Trophoblast cell (in vitro differentiated cells and primary cell): ENCODE measurements around the gene CDKN2A.

ENCODE experiments used
- DNase-seq, 2 donors: peaks; one replicate each; pipeline ENCODE4 v3.0.0-alpha.2; 2016
- H2AFZ ChIP-seq: 2 replicates; pipeline ENCODE4 v1.6.1; 2013; ENCODE audit warnings: low read length, moderate library complexity, mild to moderate bottlenecking; ENCODE audit not compliant: insufficient read depth, poor library complexity
- H2AK5ac ChIP-seq: 2 replicates; pipeline ENCODE4 v1.6.1; 2013; ENCODE audit warnings: mild to moderate bottlenecking, low read length
- H2BK120ac ChIP-seq: 2 replicates; pipeline ENCODE4 v1.6.1; 2013; ENCODE audit warnings: low read length, mild to moderate bottlenecking, moderate library complexity; ENCODE audit not compliant: insufficient read depth, poor library complexity
- H2BK12ac ChIP-seq: 2 replicates; pipeline ENCODE4 v1.6.1; 2013; ENCODE audit warnings: mild to moderate bottlenecking, low read length, moderate library complexity
- H2BK5ac ChIP-seq: 2 replicates; pipeline ENCODE4 v1.6.1; 2013; ENCODE audit warnings: low read length, low read depth, moderate library complexity, mild to moderate bottlenecking; ENCODE audit not compliant: poor library complexity
- H3K14ac ChIP-seq: 2 replicates; pipeline ENCODE4 v1.6.1; 2013; ENCODE audit warnings: mild to moderate bottlenecking, low read length
- H3K18ac ChIP-seq: 2 replicates; pipeline ENCODE4 v1.6.1; 2013; ENCODE audit warnings: mild to moderate bottlenecking, low read length
- H3K23ac ChIP-seq: 2 replicates; pipeline ENCODE4 v1.6.1; 2013; ENCODE audit warnings: low read length
- H3K27ac ChIP-seq: 2 replicates; pipeline ENCODE4 v1.5.1; 2013; ENCODE audit warnings: low read depth, mild to moderate bottlenecking, inconsistent platforms, low read length, moderate library complexity
- H3K27me3 ChIP-seq: 2 replicates; pipeline ENCODE4 v1.6.1; 2013; ENCODE audit warnings: inconsistent platforms, mild to moderate bottlenecking, low read length, moderate library complexity; ENCODE audit not compliant: insufficient read depth
- H3K36me3 ChIP-seq, 2 experiments: 1 replicate in 1 of 2; 2 replicates in 1 of 2; pipeline ENCODE4 v1.6.1; 2013; ENCODE audit warnings: low read length in 2 of 2, mild to moderate bottlenecking in 2 of 2, moderate library complexity in 1 of 2; ENCODE audit not compliant: insufficient read depth in 2 of 2, control insufficient read depth in 1 of 2
- H3K4ac ChIP-seq: 2 replicates; pipeline ENCODE4 v1.6.1; 2013; ENCODE audit warnings: low read depth, mild to moderate bottlenecking, low read length, moderate library complexity
- H3K4me1 ChIP-seq, 2 experiments: 1 replicate in 1 of 2; 2 replicates in 1 of 2; pipeline ENCODE4 v1.6.1; 2013; ENCODE audit warnings: low read length in 2 of 2, mild to moderate bottlenecking in 2 of 2, moderate library complexity in 1 of 2; ENCODE audit not compliant: insufficient read depth in 2 of 2, control insufficient read depth in 1 of 2
- H3K4me2 ChIP-seq: 2 replicates; pipeline ENCODE4 v1.6.1; 2013; ENCODE audit warnings: inconsistent platforms, mild to moderate bottlenecking, low read length, moderate library complexity
- H3K4me3 ChIP-seq: 2 replicates; pipeline ENCODE4 v1.5.1; 2013; ENCODE audit warnings: mild to moderate bottlenecking, low read depth, low read length, inconsistent platforms
- H3K79me1 ChIP-seq: one replicate; pipeline ENCODE4 v1.6.1; 2013; ENCODE audit warnings: low read length
- H3K79me2 ChIP-seq: 2 replicates; pipeline ENCODE4 v1.6.1; 2013; ENCODE audit warnings: low read length, mild to moderate bottlenecking; ENCODE audit not compliant: control insufficient read depth, insufficient read depth, poor library complexity
- H3K9ac ChIP-seq: 2 replicates; pipeline ENCODE4 v1.6.1; 2013; ENCODE audit warnings: mild to moderate bottlenecking, low read length
- H3K9me3 ChIP-seq: 2 replicates; pipeline ENCODE4 v1.6.1; 2013; ENCODE audit warnings: low read depth, mild to moderate bottlenecking, control low read depth, inconsistent platforms, low read length; ENCODE audit not compliant: insufficient read depth
- H4K12ac ChIP-seq: 2 replicates; pipeline ENCODE4 v1.6.1; 2013; ENCODE audit warnings: low read depth, mild to moderate bottlenecking, low read length, moderate library complexity
- H4K8ac ChIP-seq: 2 replicates; pipeline ENCODE4 v1.6.1; 2013; ENCODE audit warnings: low read depth, mild to moderate bottlenecking, low read length, moderate library complexity
- H4K91ac ChIP-seq: one replicate; pipeline ENCODE4 v1.6.1; 2013; ENCODE audit warnings: low read depth, mild to moderate bottlenecking, low read length, moderate library complexity
- WGBS: extraction: QIAGEN DNeasy Blood & Tissue Kit; methylation state at CpG from one replicate; pipeline ENCODE4 v1.1.7; 2013; ENCODE audit warnings: missing lambda C conversion rate; ENCODE audit not compliant: insufficient read length, insufficient coverage; ENCODE audit errors: extremely low coverage; 5-methylcytosine and 5-hydroxymethylcytosine counted together

CDKN2A gene

DNA sequence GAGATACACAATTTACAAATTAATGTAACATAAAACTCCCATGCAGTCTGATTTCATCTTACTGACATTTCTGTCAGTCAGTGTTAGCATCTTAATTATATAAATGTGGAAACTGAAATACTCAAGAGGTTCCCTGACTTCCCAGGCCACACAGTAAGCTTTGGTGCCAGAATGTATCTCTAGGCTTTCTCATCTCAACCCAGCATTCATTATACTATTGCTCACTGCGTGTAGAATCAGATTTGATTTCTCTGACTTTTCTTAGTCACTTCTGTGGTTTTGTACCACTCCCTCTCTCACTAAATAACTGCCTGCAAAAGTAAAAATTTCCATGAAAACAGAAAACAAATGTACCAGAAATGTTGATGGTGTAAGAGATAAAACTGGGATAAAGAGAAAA, 46.6 kb upstream of the CDKN2A start:
- Histone ChIP-seq H3K14ac (no peak overlapping the region), H4K91ac (no peak overlapping the region), H3K79me1 (peaks cover 5% of the 10 kb centered on the region), H3K27ac (no peak overlapping the region), H2BK5ac (no peak overlapping the region), H2BK120ac (peak overlapping the region; percentile 13), H3K18ac (no peak overlapping the region), H3K79me2 (no peaks in the 10 kb centered on the region), H3K23ac (no peak overlapping the region), H3K4me2 (no peak overlapping the region), H4K12ac (no peak overlapping the region), H4K8ac (no peak overlapping the region), H3K4ac (no peak overlapping the region), H3K9me3 (no peaks in the 10 kb centered on the region), H2AFZ (no peak overlapping the region), H3K4me1 (peaks cover 2 to 13% of the 10 kb centered on the region in 2 experiments), H2AK5ac (no peak overlapping the region), H3K27me3 (no peaks in the 10 kb centered on the region), H3K9ac (no peak overlapping the region), H3K4me3 (no peak overlapping the region), H2BK12ac (no peak overlapping the region), H3K36me3 (no peaks in the 10 kb centered on the region)
- DNase-seq, result no peak
- no CpG with 5 or more reads among the region's 1 CpG for WGBS

DNA sequence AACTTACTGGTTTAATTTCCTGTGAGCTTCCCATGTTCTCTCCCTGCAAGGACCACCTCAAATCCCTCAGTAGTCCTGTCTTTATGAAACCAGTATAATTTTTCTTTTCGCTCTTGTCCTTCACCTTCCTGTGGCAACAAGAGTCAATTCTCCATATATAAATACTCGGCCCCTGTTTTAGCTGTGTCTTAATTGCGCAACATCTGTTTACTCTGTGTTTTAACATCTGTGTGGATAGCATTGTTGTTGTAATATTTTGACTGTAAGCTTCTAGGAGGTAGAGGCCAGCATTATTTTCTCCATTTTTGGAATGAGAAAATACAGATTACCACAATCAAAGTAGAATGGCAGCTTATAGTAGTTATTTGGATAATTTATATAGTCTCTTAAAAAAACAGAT, 45.1 kb upstream of the CDKN2A start:
- Histone ChIP-seq H3K4ac (no peak overlapping the region), H3K4me2 (no peak overlapping the region), H3K23ac (no peak overlapping the region), H2AK5ac (no peak overlapping the region), H2BK5ac (no peak overlapping the region), H3K9ac (no peak overlapping the region), H4K12ac (no peak overlapping the region), H2BK12ac (no peak overlapping the region), H2BK120ac (no peak overlapping the region), H3K9me3 (no peaks in the 10 kb centered on the region), H3K27me3 (no peaks in the 10 kb centered on the region), H3K14ac (no peak overlapping the region), H3K4me3 (no peak overlapping the region), H3K79me1 (peaks cover 7% of the 10 kb centered on the region), H2AFZ (no peak overlapping the region), H3K4me1 (peaks cover 2 to 13% of the 10 kb centered on the region in 2 experiments), H3K18ac (no peak overlapping the region), H4K8ac (no peak overlapping the region), H4K91ac (no peak overlapping the region), H3K79me2 (no peaks in the 10 kb centered on the region), H3K36me3 (no peaks in the 10 kb centered on the region), H3K27ac (no peak overlapping the region)
- DNase-seq, result peak in 1 of 2 donors; percentile 46
- WGBS, result no CpG with 5 or more reads among the region's 3 CpGs

GRCh38 chr9:22037954-22038690, 43.9 kb upstream of the CDKN2A start:
- no peak overlapping the region for H2BK5ac ChIP-seq
- no peaks in the 10 kb centered on the region for H3K9me3 ChIP-seq
- no peak overlapping the region for H4K12ac ChIP-seq
- H3K4me2 ChIP-seq, result no peak overlapping the region
- no peak overlapping the region for H3K18ac ChIP-seq
- no peak overlapping the region for H2AK5ac ChIP-seq
- H4K8ac ChIP-seq, result no peak overlapping the region
- DNase-seq, result peak in 1 of 2 donors; percentile 35
- H3K4me1 ChIP-seq, result peaks cover 2 to 13% of the 10 kb centered on the region in 2 experiments
- no peak overlapping the region for H3K23ac ChIP-seq
- no peak overlapping the region for H3K27ac ChIP-seq
- no peaks in the 10 kb centered on the region for H3K79me2 ChIP-seq
- no peaks in the 10 kb centered on the region for H3K27me3 ChIP-seq
- WGBS, result no CpG with 5 or more reads among the region's 2 CpGs
- H3K4me3 ChIP-seq, result no peak overlapping the region
- no peak overlapping the region for H4K91ac ChIP-seq
- no peak overlapping the region for H3K9ac ChIP-seq
- no peaks in the 10 kb centered on the region for H3K36me3 ChIP-seq
- H3K14ac ChIP-seq, result no peak overlapping the region
- H2BK120ac ChIP-seq, result no peak overlapping the region
- peaks cover 7% of the 10 kb centered on the region for H3K79me1 ChIP-seq
- no peak overlapping the region for H3K4ac ChIP-seq
- H2BK12ac ChIP-seq, result no peak overlapping the region
- no peak overlapping the region for H2AFZ ChIP-seq

GRCh38 chr9:22036866-22037626, 42.9 kb upstream of the CDKN2A start:
- no peak overlapping the region for H3K4ac ChIP-seq
- H3K4me2 ChIP-seq, result no peak overlapping the region
- H3K36me3 ChIP-seq, result no peaks in the 10 kb centered on the region
- H4K8ac ChIP-seq, result no peak overlapping the region
- H2AFZ ChIP-seq, result no peak overlapping the region
- no peaks in the 10 kb centered on the region for H3K27me3 ChIP-seq
- H2AK5ac ChIP-seq, result no peak overlapping the region
- H3K4me3 ChIP-seq, result no peak overlapping the region
- no peak overlapping the region for H4K91ac ChIP-seq
- H3K23ac ChIP-seq, result no peak overlapping the region
- no peak overlapping the region for H3K27ac ChIP-seq
- no peak overlapping the region for H4K12ac ChIP-seq
- no peak overlapping the region for H2BK12ac ChIP-seq
- no CpG with 5 or more reads among the region's 4 CpGs for WGBS
- H3K4me1 ChIP-seq, result peaks cover 0 to 11% of the 10 kb centered on the region in 2 experiments
- H3K9me3 ChIP-seq, result no peaks in the 10 kb centered on the region
- H3K14ac ChIP-seq, result no peak overlapping the region
- DNase-seq, result peak; percentile 23 to 71
- H3K9ac ChIP-seq, result no peak overlapping the region
- H3K79me2 ChIP-seq, result no peaks in the 10 kb centered on the region
- peaks cover 5% of the 10 kb centered on the region for H3K79me1 ChIP-seq
- peak overlapping the region; percentile 46 for H2BK120ac ChIP-seq
- no peak overlapping the region for H3K18ac ChIP-seq
- no peak overlapping the region for H2BK5ac ChIP-seq
